Chondrocyte (in vitro differentiated cells): Measurements from ENCODE around the gene APOL6. TPM values are rescaled to one million over a fixed set of nuclear protein-coding genes. Genes with fewer than 3 reads are reported as not detected.
A peak's percentile ranks its signal among the peaks of the same experiment; 100 is the strongest.

Source experiments
- DNase-seq: peaks from one replicate; pipeline ENCODE4 v3.0.0; 2021; ENCODE audit warnings: mixed read lengths, low spot score
- H3K27ac Mint-ChIP-seq: one replicate; pipeline ENCODE4 v1.8.0; 2021; ENCODE audit warnings: mild to moderate bottlenecking, moderate library complexity, mixed read lengths; ENCODE audit not compliant: unreplicated experiment
- H3K27me3 Mint-ChIP-seq: 2 replicates; pipeline ENCODE4 v1.8.0; 2021; ENCODE audit warnings: low read depth, mixed read lengths
- H3K36me3 Mint-ChIP-seq: 2 replicates; pipeline ENCODE4 v1.8.0; 2021; ENCODE audit warnings: low read depth, mixed read lengths
- H3K4me1 Mint-ChIP-seq: 2 replicates; pipeline ENCODE4 v1.8.0; 2021; ENCODE audit warnings: low read depth, mild to moderate bottlenecking, mixed read lengths
- H3K4me3 Mint-ChIP-seq: one replicate; pipeline ENCODE4 v1.8.0; 2021; ENCODE audit warnings: mild to moderate bottlenecking, moderate library complexity, mixed read lengths; ENCODE audit not compliant: unreplicated experiment
- H3K9me3 Mint-ChIP-seq: 2 replicates; pipeline ENCODE4 v1.8.0; 2021; ENCODE audit warnings: low read depth, mixed read lengths
- CTCF ChIP-seq: fragments of 200-600 bp; sonication (generic); IDR thresholded peaks from 2 replicates; pipeline ENCODE4 v1.5.0; 2021; ENCODE audit warnings: antibody characterized with exemption, mild to moderate bottlenecking, moderate library complexity
- total RNA-seq: library from RNA; stranded (reverse); gene quantifications from 3 replicates; pipeline ENCODE4 v1.2.1, GENCODE V29; 2021

Gene APOL6
- total RNA-seq, 1 donor from 2014 or later, result 4.6 TPM

GRCh38 chr22:35637254-35637653, 11.0 kb upstream of the APOL6 start:
- Mint-ChIP-seq H3K4me1 (peaks cover 22% of the 10 kb centered on the region), H3K27me3 (no peaks in the 10 kb centered on the region), H3K36me3 (no peaks in the 10 kb centered on the region), H3K9me3 (no peaks in the 10 kb centered on the region), H3K27ac (no peak overlapping the region), H3K4me3 (no peak overlapping the region)
- no peak for TF ChIP-seq CTCF
- no peak for DNase-seq

GRCh38 chr22:35638001-35638400, 10.2 kb upstream of the APOL6 start:
- Mint-ChIP-seq H3K4me1 (peaks cover 22% of the 10 kb centered on the region), H3K27ac (peak overlapping the region; percentile 93), H3K36me3 (no peaks in the 10 kb centered on the region), H3K27me3 (no peaks in the 10 kb centered on the region), H3K9me3 (no peaks in the 10 kb centered on the region), H3K4me3 (peak overlapping the region; percentile 1)
- TF ChIP-seq CTCF, result no peak
- no peak for DNase-seq

- Mint-ChIP-seq H3K4me3 (peak overlapping the region; percentile 1), H3K9me3 (no peaks in the 10 kb centered on the region), H3K4me1 (peaks cover 22% of the 10 kb centered on the region), H3K27ac (peak overlapping the region; percentile 93), H3K36me3 (no peaks in the 10 kb centered on the region), H3K27me3 (no peaks in the 10 kb centered on the region)
- DNase-seq, result no peak
- TF ChIP-seq CTCF, result no peak
These were observed 9.8 kb upstream of the APOL6 start for GRCh38 chr22:35638410-35638809.

GRCh38 chr22:35641494-35642120, 6.6 kb upstream of the APOL6 start:
- no peak for TF ChIP-seq CTCF
- Mint-ChIP-seq H3K4me3 (no peak overlapping the region), H3K27me3 (no peaks in the 10 kb centered on the region), H3K27ac (no peak overlapping the region), H3K36me3 (no peaks in the 10 kb centered on the region), H3K9me3 (no peaks in the 10 kb centered on the region), H3K4me1 (peaks cover 30% of the 10 kb centered on the region)
- DNase-seq, result no peak

GRCh38 chr22:35642305-35642741, 5.9 kb upstream of the APOL6 start:
- Mint-ChIP-seq H3K27ac (no peak overlapping the region), H3K4me3 (no peak overlapping the region), H3K4me1 (peaks cover 37% of the 10 kb centered on the region), H3K9me3 (no peaks in the 10 kb centered on the region), H3K36me3 (no peaks in the 10 kb centered on the region), H3K27me3 (no peaks in the 10 kb centered on the region)
- no peak for DNase-seq
- TF ChIP-seq CTCF, result no peak
